Hepatic stellate cell (primary cell): ENCODE measurements around the gene PNMA1.
A peak's percentile ranks its signal among the peaks of the same experiment; 100 is the strongest.
"Not testable (repeated sequence)": the region's sequence is repeated elsewhere in the genome, so short reads cannot be mapped to it uniquely, and the experiment has no call there.

Experiments
- DNase-seq: peaks from one replicate; pipeline ENCODE4 v3.0.0; 2011; ENCODE audit warnings: low spot score

Gene PNMA1

DNA sequence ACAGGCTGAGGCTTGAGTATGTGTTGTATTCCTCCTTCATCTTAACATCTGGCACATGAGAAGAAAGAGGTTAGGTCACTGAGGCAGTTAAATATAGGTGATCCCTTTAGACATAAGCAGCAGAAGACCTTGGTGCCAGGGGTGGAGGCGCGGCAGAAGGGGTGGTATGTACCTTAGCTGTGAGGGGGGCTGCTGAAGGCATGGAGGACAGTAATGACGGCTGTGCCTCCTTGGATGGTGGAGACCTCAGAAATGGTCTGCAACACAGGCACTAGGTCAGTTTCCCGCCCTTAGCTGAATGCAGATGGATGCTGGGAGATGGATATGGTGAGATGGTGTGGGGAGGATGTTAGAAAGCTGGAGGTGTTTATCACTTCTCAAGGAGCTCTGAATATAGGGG is 1.5 kb upstream of the PNMA1 start:
- no peak for DNase-seq

DNA sequence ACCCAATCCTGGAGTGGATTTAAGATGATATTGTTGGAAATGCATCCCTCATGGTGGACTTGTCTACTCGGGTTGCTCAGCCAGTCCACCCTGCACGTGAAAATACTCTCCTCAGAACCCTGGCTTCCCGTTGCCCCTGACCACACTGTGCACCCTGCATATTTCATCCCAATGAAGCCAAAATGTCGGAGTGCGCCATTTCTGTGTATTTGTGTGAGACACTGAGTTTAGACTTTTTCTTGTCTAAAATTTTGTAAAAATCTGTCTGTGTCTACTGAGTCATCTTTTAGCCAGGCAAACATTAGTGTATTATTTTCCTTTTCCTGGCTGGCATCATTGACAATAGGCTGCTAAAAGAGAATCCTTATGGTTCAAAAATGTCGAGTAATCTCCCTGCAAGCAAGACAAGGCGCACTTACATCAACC is 485 bp upstream of the PNMA1 start:
- DNase-seq: no peak

DNA sequence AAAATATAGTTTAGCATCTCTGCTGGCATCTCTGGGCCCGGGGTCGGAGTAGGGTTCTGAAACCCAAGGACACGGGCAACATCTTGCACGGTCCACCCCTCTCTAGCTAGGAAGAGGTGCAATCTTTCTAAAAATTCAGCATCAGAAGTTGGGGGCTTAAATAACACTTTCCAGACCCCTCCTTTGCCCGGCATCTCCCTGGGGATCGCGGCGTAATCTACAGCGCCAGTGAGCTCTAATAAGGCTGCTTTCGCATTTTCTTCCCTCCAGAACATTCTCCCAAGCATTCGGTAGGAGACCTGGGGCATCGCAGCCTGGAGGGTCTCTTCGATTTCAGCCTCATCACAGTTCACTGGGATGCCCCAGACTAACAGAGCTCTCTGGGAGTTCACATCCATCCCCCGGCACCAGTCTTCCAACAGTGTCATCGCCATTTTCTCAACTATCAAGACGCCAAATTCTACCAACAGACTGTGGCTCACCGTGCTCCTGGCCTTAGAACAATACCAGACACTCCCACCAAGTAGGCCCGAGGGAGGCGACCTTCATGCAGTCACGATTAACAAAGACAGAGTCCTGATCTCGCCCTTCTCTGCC is 880 bp downstream of the PNMA1 start:
- DNase-seq: no peak

DNA sequence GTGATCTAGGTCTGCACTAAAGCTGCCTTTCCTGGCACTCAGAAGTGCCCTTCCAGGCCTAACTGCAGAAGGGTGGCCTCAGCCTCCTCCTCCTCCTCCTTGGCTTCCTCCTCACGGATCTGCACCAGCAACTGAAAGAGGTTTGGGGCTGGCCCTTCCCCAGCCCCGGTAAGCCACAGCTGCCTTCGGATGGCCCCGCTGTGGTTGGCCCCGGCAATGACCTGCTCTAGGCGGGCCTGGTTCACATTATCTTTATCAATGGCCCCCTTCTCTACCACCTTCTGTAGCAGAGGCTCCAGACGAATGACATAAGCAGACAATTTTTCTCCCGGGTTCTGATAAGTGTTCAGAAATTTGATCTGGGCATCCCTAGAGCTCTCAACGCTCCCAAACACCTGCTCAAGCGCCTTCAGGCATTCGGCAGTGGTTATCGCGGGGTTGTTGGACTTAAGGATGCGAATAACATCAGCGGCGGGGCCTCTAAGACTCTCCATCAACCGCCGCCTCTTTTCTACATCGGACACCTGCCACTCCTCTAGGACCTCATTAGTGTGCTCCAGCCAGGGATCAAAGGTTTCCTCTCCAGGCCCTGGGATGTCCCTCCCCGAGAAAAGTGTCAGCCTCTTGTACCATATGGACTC is 1.5 kb downstream of the PNMA1 start:
- DNase-seq: no peak

DNA sequence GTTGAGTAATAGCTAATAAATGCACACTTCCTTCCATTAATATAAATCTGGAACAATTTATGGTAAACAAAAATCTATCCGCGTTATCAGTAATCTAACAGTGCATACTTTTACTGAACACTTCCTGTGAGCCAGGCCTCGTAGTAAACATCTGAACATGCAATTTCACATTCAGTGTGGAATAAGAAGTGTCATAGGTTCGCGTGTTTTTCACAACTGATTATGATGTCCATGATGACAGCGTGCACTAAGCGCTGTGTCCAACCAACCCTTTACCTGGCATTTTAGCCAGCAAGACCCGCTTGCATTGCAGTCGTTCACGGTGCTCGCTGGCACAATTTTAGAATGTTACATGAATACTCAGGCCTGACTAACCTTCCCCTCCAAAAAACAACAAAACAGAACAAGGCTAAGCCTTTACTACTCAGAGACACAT is 2.1 kb downstream of the PNMA1 start:
- DNase-seq: no peak

DNA sequence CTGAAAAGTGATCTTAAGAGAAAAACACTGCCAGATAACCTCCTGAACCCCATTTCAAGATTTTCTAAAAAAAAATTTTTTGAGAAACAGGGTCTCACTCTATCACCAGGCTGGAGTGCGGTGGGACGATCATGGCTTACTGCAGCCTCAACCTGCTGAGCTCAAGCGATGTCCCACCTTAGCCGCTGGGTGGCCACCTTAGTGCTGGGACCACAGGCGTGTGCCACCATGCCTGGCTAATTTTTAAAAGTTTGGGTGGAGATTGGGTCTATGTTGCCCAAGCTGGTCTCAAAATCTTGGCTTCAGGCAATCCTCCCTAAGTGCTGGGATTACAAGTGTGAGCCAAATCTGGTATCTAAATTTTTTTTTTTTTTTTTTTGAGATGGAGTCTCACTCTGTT is 3.4 kb downstream of the PNMA1 start:
- no peak for DNase-seq

DNA sequence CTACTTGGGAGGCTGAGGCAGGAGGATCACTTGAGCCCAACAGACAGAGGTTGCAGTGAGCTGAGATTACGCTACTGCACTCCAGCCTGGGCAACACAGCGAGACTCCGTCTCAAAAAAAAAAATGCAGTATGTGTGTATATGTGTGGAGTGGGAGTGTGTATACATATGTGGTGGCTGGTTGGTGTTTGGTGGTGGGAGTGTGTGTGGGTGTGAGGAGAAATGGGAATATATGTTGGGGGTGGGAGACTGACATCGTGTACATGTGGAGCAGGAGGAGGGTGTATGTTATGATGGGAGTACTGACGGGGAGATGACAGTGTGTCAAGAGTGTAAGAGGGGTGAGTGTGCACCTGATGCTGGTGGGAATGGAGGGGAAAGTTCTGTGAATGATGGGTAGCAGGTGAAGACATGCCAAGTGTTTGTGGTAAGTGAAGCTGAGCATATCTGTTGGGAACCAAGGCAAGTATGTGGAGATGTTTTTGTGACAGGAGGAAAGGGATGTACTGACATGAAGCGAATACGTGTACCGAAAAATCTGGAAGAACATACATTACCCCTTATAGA is 4.2 kb downstream of the PNMA1 start:
- DNase-seq: no peak

DNA sequence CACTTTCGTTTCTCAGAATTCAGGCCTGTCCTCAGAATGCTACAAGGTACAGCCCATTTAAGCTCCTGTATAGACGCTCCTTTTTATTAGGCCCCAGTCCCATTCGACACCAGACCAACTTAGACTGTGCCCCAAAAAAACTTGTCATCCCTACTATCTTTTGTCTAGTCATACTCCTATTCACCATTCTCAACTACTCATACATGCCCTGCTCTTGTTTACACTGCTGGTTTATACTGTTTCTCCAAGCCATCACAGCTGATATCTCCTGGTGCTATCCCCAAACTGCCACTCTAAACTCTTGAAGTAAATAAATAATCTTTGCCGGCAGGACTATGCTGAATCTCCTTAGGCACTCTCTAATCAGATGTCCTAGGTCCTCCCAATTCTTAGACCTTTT is 6.1 kb downstream of the PNMA1 start:
- DNase-seq: not testable (repeated sequence)

DNA sequence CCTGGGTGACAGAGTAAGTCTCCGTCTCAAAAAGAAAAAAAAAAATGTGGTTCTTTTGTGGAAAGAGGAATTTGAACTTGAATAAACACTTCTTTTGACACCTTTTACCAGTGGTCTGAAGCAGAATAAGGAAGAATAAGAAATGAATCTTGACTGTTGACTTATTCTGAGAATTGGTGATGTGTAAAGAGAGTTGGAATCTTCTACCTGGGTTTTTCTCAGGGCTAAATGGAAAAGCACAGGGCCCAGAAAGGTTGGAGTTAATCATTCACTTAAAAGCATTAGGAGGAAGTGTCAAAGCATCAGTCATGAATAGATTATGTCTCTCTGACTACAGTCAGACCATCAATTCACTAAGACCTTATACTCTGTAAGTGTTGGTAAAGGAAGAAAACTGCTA is 13.9 kb downstream of the PNMA1 start:
- no peak for DNase-seq

DNA sequence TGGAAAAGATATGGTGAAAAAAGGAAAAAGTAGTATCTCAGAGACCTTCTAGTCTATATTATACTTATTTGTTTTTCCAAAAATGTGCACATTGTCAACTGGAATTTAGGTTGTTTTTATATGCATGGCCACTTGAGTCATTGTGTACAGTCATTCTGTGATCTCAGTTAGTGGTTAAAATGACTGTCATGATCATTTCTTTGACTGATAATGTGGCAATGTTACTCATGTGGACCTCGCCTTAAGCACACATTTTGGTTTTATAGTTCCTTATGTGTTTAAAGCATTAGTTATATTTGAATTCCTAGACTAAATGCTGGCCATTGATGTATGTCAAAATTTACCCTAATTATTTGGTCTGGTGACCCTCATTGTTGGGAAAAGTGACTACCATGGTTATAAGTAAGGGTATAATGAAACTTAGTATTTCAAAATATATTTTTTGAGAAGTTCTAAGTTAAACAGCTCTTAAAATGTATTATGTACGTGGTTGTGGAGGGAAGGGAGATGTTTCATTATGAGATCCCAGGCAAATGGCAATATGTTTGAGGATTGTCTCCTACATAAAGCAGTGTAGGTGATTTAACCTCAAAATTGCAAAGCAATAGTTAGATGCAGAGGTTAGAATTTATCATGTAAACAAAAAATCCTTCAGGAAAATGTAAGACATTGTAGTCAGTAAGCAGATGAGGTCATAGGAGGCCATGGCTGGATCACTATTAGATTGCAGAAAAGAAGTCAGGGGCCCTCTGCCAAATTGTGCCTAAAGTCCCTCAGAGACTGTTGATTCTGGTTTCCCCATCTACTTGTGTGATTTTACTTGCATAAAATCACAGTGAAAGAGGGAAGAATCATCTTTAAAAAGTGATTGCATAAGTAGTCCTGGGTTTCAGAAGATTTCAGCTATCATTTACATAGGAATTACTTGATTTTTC is 17.5 kb downstream of the PNMA1 start:
- peak; percentile 64 for DNase-seq

DNA sequence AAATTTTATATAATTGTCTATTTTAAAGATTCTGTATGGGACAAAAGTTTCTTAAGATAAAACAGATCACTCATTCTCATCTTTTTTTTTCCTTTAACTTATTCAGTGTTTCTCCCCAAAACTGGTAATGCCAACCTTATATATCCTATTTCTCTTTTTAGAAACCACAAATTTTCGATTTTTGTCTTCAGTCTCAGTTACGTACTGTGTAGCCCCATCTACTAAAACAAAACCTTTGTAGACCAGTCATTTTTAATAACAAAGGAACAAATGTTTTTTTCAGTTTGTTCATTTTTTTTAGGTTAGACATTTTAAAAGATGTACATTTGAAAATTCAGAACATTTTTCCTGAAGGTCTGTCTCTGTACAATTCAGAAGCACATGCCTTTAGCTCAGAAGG is 18.2 kb downstream of the PNMA1 start:
- no peak for DNase-seq

DNA sequence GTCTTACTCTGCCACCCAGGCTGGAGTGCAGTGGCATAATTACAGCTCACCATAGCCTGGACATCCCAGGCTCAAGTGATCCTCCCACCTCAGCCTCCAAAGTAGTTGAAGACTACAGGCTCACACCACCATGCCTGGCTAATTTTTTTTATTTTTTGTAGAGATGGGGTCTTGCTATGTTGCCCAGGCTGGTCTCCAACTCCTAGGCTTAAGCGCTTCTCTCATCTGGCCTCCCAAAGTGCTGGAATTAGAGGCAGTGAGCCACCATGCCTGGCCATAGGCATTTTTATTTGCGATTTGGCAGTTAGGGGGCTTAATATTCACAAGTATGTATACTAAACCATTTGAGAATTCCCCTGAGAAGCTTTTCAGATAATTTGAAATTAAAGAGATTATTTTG is 19.1 kb downstream of the PNMA1 start:
- no peak for DNase-seq

DNA sequence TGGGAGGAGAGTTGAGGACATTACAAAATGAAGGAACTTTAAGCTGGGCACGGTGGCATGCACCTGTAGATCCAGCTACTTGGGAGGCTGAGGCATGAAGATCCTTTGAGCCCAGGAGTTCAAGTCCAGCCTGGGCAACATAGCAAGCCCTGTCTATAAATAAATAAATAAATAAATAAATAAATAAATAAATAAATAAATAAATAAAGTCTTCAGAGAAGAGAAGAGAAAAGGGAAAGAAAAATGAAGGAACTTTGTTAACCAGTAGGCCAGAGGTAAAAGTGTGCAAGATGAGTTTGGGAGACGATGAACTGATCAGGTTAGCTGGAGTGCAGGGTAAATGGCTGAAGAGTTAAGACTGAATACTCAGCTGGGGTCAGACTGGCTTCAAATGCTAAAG is 20.1 kb downstream of the PNMA1 start:
- no peak for DNase-seq

DNA sequence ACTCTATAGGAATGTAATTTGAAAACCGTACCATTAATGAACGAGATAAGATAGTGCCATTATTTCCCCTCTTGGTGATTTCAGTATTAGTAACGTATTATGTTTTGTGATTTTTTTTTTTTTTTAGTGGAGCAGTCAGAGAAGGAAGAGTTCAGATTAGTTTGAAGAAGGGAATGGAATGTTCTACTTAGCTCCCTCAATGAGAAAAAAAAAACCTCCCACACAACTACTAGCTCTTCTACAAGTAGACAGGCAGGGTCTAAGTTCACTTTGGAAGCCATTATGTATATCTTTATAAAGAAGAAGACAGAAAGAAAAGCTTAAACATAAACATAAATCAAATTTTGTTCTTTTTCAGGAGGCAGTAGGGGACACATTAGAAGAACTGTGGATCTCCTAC is 27.3 kb downstream of the PNMA1 start:
- no peak for DNase-seq

DNA sequence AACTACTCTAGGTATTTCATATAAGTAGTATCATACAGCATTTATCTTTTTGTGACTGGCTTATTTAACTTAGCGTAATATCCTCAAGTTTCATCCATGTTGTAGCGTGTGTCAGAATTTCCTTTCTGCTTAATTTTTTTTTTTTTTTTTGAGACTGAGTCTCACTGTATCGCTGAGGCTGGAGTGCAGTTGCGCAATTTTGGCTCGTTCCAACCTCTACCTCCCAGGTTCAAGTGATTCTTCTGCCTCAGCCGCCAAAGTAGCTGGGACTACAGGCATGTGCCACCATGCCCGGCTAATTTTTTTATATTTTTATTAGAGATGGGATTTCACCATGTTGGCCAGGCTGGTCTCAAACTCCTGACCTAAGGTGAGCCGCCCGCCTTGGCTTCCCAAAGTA is 28.9 kb downstream of the PNMA1 start:
- DNase-seq: no peak

DNA sequence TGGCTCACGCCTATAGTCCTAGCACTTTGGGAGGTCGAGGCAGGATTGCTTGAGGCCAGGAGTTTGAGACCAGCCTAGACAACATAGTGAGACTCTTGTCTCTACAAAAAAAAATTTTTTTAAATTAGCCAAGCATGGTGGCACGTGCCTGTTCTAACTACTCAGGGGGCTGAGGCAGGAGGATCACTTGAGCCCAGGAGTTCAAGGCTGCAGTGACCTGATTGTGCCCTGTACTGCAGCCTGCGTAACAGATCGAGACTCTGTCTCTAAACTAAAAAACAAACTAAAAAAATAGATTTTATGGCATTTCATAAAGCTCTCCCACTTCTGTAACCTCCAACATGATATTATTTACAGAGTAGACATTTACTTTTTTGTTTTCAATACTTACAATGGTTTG is 29.6 kb downstream of the PNMA1 start:
- no peak for DNase-seq

DNA sequence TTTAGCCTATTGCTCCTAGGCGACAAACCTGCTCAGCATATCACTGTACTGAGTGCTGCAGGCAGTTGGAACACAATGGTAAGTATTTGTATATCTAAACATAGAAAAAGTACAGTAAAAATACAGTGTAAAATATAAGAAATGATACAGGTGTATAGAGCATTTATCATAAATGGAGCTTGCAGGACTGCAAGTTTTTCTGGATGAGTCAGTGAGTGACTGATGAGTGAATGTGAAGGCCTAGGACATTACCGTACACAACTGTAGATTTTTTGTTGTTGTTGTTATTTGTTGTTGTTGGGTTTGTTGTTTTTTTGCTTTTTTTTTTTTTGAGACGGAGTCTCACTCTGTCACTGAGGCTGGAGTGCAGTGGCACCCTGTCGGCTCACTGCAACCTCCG is 33.4 kb downstream of the PNMA1 start:
- no peak for DNase-seq

DNA sequence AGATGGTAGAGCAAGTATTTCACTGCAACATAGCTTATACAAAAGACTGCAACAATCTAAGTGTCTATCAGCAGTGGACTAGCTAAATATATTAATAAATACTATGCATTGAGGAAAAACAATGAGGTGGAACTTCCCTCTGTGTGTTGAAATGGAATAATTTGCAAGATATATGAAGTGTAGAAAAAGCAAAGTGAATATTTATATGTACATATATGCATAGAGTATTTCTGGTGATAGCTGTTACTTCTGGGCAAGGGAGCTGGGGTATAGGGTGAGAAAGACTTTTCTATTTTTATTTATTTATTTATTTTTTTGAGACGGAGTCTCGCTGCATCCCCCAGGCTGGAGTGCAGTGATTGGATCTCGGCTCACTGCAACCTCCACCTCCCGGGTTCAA is 35.5 kb downstream of the PNMA1 start:
- no peak for DNase-seq

DNA sequence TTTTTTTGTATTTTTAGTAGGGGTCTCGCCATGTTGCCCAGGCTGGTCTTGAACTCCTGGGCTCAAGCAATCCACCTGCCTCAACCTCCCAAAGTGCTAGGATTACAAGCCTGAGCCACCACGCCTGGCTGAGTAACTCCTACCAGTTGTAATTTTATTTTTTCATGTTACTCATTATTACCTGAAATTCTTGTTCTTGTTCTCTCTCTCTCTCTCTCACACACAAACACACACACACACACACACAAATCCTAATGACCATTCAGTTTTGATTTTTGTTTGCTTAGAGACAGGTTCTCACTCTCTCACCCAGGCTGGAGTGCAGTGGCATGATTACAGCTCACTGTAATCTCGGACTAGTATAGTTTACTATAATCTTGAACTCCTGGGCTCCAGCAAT is 39.2 kb downstream of the PNMA1 start:
- no peak for DNase-seq

DNA sequence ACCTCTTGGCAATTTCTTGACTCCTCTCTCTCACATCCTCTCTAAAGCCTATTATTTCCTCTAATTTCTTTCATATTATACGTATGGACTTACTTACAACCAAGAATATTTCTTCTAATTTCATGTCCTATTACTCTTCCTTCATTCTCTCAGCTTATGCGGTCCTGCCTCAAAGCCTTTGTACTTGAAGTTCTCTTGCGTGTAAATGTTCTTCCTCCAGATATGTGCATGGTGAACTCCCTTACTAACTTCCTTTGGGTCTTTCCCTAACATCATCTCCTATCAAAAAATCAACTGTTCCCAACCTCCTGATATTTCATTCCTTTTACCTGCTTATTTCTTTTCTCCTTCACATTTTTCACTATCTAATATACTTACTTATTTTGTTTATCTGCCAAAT is 46.3 kb downstream of the PNMA1 start:
- DNase-seq: no peak

DNA sequence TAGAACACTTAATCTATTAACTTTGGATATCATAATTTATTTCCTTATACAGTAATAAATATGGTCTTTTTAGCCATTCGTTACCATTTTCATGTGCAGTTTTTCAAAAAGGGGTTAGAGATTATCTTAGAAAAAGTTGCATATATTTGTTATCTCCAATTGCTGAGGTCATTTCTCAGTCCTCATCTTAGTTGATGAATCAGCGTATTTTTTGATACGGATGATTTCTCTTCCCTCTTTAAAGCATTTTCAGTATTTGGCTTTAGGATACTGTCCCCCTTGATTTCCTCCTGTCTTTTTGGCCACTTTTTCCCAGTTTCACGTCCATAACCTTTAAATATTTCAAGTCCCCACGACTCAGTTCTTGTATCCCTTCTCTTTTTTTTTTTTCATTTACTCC is 47.6 kb downstream of the PNMA1 start:
- DNase-seq: no peak

DNA sequence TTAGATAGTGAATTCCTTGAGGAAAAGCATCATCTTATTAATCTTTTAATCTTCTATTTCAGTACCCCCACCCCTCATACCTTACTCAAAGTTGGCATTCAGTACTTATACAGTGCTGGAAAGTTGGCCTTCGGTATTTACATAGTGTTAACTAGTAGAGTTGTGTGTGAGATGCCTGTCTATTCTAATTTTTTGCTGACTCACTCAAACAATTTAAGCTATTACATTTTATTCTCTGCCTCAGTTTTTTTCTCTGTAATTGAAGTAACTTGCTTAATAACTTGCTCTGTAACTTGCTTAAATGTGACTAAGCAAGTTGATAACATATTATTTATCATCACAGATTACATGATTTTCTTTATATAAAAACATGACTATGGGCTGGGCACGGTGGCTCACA is 49.1 kb downstream of the PNMA1 start:
- DNase-seq: no peak
